ENCODE measurements around the gene FAM20C.

DNA sequence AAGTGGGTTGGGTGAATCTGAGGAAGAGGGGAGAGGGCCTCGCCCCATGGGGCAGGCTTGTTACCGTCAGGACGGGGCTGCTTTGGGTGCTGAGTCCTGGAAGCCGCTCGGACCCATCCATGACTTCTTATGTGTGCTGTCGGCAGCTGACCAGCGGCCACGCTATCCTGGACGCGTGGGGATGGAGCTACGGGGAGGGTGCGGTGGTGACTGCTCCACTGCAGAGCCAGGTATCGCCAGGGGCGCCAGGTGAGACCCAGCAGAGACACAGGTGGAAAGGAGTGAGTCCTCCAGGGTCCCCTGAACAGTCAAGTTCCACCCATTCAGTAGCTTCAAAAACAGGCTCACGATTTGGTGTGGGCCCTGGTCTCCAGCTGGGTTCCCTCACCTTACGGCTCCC is 10.6 kb upstream of the FAM20C start:
- no peak for TF ChIP-seq POLR2A (IDR thresholded peaks at IDR 0.05)
- TF ChIP-seq, protein P1, sequence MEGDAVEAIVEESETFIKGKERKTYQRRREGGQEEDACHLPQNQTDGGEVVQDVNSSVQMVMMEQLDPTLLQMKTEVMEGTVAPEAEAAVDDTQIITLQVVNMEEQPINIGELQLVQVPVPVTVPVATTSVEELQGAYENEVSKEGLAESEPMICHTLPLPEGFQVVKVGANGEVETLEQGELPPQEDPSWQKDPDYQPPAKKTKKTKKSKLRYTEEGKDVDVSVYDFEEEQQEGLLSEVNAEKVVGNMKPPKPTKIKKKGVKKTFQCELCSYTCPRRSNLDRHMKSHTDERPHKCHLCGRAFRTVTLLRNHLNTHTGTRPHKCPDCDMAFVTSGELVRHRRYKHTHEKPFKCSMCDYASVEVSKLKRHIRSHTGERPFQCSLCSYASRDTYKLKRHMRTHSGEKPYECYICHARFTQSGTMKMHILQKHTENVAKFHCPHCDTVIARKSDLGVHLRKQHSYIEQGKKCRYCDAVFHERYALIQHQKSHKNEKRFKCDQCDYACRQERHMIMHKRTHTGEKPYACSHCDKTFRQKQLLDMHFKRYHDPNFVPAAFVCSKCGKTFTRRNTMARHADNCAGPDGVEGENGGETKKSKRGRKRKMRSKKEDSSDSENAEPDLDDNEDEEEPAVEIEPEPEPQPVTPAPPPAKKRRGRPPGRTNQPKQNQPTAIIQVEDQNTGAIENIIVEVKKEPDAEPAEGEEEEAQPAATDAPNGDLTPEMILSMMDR (IDR thresholded peaks at IDR 0.05) = no peak
